Fibroblast of skin of right biceps (primary cell): ENCODE measurements around the gene GKN2.
A peak's percentile ranks its signal among the peaks of the same experiment; 100 is the strongest.
"Not testable (repeated sequence)": the region's sequence is repeated elsewhere in the genome, so short reads cannot be mapped to it uniquely, and the experiment has no call there.

Experiments
- DNase-seq: peaks from one replicate; pipeline ENCODE4 v3.0.0-alpha.2; 2013

The GKN2 gene

DNA sequence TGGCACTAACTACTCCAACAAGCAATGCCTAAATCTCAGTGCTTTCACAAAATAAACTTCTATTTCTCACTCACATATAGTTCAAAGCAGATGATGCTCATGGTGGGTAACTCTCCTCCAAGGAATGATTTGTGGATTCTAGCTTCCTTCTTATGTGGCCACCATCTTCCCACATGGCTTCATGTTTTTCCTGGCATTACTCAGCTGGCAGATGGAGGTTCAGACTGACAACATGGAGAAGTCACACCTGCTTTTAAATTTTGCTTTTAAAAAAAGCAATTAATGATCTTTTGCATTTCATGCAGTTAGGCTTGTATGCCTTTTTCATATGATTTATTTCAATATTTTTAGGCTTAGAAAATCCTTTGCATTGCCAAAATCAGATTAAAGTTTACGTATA, 6.3 kb upstream of the GKN2 start:
- no peak for DNase-seq

DNA sequence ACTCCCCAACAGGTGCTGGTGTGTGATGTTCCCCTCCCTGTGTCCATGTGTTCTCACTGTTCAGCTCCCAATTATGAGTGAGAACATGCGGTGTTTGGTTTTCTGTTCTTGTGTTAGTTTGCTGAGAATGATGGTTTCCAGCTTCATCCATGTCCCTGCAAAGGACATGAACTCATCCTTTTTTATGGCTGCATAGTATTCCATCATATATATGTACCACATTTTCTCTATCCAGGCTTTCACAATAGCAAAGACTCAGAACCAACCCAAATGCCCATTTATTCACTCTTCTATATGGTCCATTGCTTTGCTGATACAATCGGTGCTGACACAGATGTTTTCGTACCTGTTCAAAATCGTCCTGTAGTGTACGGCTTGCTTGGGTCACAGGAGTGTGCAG, 2.7 kb upstream of the GKN2 start:
- not testable (repeated sequence) for DNase-seq

DNA sequence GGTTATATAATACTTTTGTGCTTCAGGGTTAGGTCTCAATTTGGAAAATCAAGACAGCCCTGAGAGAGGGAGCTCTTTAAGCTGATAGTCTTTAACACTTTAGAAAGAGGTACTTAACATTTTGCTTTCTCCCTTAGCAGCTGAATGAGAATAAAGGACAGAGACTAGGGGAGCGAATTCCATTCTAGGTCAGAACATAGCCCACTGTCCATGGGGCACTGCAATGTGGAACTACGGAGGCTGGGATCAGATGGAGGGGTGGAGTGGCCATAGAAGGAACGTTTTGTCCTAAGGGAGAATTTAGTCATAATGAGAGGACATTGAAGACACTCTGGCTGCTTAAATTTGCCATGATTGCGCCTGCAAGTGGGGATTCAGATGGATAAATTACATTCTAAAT, 794 bp downstream of the GKN2 start:
- DNase-seq = no peak

DNA sequence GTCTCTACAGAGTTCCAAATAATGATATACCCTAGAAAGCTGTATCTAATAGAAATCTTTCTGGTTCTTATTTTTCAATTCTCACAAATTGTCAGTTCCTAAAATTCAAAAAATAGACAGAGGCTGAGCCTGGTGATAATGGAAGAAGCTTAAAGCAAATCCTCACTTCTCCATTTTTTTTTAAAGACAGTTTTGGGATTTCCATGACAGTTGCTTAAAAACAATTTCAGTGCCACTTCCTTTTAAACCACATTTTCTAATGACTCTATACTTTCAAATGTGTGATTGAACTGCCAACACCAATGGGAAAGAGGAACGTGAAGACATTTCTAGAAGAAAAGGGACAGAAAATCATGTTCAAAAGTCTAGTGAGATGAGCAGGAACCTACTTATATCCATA, 4.0 kb downstream of the GKN2 start:
- no peak for DNase-seq

DNA sequence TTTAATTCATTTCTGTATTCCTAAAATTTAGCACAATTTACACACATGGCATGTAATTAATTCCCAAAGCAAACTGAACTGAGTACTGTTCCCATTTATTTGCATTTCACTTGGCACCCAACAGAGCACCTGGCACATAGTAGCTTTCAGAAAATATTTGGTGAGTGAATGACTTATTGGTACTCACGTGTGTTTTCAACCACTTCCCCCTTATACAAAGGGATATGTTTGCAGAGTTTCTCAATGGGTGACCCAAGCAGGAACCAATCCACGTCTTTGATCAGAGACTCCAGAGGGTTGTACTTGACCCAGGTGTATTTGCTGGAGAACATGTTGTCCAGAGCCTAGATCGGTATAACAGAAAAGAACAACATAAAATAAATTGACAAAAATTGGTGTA, 6.6 kb downstream of the GKN2 start:
- DNase-seq = no peak

DNA sequence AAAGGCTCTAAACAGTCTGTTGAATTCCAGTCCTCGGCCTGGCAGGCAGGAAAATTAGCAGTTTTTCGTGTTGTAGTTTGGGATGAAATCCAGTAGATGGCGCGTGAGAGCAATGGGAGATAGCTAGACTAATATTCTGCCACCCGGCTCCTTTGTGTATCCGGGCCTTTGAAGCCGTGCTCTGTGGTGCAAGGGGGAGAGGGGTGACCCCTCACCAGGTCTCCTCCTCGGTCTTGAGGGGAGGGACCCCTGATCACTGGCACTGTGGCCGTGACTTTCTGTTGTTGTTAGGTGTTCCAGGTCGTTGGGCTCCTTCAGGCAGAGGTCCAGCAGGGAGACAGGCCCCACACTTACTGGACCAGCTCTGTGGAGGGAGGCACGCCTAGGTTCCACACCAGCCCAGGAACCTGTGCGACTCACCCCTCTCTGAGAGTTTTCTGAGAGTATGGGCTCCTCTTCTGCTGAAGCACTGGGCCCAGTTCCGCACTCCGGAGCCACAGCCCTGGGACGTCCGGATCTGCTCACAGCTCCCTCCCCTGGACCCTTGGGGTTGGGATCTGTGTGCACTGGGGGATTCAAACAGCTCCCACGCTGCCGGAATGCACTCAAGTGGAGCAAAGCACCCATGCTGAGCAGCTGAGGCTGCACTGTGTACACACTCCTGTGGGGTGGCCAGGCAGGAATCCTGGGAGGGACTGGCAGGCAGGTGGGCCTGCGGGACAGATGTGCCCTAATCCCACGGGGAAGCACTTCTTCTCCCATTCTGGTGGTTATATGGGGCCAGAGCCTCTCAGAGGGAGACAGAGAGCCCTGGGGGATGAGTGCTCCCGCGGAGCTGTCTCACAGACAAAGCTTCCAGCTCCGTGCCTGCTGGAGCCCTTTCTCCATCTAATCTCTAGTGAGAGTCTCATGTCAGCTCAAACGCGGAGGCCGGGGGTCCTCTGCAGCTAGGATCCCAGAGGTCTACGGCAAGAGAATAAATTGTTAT, 8.8 kb downstream of the GKN2 start:
- DNase-seq = peak; percentile 66

DNA sequence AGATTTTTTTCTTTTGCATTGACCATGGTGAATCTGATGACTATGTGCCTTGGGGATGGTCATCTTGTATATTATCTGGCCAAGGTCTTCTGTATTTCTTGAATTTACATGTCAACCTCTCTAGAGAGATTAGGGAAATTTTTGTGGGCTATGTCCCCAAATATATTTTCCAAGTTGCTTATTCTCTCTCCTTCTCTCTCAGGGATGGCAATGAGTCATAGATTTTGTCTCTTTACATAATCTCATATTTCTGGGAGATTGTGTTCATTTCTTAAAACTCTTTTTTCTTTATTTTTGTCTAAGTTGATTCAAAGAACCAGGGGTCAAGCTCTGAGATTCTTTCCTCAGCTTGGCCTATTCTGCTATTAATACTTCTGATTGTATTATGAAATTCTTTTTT, 9.9 kb downstream of the GKN2 start:
- no peak for DNase-seq

DNA sequence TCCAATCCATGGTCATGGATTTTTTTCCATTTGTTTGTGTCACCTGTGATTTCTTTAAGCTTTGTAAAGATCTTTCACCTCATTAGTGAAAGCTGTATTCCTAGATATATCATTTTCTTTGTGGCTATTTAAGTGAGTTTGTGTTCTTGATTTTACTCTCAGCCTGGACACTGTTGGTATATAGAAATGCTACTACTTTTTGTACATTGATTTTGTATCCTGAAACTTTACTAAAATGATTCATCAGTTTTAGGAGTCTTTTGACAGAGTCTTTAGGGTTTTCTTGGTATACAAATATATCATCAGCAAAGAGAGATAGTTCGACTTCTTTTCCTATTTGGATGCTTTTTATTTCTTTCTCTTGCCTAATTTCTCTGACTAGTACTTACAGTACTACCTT, 12.3 kb downstream of the GKN2 start:
- no peak for DNase-seq

DNA sequence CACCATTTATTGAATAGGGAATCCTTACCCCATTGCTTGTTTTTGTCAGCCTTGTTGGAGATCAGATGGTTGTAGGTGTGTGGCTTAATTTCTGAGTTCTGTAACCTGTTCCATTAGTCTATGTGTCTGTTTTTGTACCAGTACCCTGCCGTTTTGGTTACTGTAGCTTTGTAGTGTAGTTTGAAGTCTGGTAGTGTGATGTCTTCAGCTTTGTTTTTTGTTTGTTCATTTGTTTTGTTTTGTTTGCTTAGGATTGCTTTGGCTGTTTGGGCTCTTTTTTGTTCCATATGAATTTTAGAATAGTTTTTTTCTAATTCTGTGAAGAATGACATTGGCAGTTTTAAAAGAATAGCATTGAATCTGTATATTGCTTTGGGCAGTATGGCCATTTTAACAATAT, 12.7 kb downstream of the GKN2 start:
- DNase-seq = no peak

DNA sequence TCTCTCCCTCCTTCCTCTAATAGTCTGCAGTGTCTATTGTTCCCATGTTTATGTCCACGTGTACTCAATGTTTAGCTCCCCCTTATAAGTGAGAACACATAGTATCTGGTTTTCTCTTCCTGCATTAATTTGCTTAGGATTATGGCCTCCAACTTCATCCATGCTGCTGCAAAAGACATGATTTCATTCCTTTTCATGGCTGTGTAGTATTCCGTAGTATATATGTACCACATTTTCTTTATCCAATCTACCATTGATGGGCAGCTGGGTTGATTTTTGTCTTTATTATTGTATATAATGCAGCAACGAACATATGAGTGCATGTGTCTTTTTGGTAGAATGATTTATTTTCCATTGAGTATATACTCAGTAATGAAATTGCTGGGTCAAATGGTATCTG, 13.8 kb downstream of the GKN2 start:
- no peak for DNase-seq

DNA sequence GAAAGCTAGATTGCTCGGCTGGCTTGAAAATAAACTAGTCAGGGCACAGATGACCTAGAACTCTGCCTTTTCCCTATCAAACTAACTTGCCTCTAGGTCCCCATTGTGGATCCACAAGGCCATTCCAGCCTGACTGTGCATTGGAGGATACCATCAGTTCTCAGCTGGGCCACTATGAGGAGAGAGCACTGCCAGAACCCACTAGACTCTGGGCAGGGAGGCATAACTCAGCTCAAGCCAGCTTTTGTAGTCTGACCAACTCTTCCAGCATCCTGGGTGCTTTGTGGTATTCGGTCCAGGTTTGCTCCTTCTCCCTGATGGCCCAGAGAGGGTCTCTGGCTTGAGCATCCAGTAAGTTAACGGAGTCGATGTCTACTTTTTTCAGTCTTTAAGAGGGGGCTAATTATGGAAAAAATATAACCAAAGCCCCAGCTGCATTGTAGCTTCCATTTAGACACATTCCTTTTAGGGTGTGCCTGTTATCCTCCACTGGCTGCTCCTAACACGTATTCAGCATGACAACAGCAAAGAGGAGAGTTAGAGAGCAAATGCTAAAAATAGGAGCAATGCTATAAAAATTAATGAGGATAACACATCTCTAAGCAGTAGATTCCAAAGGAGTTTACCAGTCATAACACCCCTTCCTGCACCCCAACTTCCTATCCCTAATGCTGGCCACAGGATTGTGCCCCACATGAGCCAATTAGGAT, 15.2 kb downstream of the GKN2 start:
- DNase-seq = no peak

DNA sequence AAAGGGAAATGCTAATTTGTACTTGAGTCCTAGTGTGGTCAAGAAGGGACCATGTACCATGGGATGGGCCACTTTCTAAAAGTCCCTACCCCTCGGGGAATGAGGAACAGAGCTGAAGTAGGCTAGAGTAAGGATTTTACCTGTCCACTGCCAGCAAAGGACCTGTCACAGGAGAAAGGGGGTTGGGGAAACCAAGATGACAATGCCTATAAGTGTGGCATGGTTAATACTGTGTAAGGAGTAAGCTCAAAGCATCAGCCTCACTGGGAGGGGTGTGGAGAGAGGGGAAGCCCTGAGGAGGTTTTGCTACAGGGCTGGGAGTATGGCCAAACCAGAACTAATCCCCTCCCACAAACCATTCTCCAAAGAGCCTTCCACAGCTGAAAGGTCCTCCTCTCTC, 15.8 kb downstream of the GKN2 start:
- peak; percentile 11 for DNase-seq

DNA sequence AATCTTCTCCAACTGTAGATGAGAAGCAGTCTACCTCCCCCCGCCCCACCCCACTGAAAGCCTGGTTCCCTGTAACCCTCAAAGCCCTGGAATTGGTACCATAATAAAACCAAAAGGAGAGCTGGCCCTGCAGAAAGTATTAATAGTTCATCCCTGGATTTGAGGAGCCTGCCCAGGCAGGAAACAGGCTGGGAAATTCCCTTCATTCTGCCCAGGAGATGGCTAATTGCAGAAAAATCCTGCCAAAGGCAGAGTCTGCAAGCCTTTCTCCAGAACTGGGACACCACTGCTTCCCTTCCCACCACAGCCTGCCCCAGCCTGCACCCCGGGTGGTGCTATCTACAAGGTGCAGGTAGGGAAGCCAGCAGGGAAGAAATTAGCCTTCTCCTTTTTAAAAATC, 16.3 kb downstream of the GKN2 start:
- DNase-seq = peak; percentile 64

DNA sequence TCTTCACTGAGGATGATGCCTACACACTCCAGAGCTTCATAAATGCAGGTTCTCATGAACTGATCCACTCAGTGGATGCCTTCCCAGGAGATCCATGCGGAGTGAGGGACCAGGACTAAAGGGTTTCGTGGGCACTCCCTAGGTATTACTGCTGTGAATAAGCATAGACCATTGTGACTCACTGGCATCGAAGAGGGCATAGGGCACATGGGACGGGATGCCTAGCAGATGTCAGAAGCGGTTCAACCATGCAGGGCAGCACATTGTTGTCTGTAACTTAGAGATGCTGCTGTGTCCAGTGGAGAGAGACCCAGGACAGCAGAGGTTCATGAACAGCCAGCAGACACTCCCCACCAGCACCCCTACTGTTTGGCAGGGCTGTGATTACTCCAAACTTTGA, 17.2 kb downstream of the GKN2 start:
- DNase-seq = no peak

DNA sequence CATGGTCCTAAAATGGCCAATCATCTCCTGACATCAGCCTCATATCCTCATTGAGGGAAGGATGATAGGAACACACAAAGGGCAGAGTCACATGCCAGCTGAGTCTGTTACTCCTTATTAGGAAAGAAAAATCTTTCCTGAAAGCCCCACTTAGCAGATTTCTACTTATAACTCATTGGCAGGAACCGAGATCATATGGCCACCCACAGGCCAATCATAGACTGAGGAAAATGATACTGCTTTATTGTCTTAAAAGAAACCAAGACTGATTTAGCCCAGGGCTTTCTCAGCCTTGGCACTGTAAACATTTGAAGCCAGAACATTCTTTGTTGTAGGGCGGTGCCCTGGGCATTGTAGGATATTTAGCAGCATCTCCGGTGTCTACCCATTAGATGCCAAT, 18.7 kb downstream of the GKN2 start:
- DNase-seq = no peak

DNA sequence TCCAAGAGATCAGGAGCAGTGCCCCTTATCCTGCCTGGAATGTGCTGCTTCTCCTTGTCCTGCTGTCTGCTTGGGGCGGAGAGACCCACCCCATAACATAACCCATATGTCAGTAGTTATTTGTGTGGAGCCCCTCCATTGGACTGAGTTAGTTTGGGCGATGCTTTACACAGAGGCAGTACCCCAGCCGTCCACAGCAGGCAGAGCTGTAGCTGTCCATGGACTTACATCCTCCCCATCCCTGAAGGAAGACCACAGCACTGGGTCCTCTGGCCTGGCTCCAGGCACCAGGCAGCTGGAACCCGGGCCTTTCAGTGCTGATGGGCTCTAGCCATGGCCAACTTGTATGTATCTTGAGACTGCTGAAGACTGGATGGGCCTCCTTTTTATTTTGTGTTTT, 20.3 kb downstream of the GKN2 start:
- DNase-seq = no peak

DNA sequence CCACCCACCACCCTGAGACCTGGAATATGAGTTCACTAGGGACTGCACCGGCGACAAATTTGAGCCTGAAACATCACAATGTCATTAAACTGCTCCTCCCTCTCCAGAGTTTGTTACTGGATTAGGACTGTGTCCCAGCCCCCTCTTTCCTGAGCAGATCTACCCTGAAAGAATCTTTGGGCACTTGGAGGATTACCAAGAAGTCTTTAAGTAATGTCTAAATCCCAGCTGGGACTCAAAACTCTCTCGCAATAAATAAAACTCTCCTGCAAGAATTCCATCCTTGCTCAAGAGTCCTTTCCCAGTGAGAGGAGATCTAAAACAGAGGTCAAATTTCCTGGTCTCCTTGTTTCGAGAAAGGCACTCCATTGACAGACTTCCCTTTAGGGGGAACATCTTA, 20.9 kb downstream of the GKN2 start:
- peak; percentile 64 for DNase-seq

DNA sequence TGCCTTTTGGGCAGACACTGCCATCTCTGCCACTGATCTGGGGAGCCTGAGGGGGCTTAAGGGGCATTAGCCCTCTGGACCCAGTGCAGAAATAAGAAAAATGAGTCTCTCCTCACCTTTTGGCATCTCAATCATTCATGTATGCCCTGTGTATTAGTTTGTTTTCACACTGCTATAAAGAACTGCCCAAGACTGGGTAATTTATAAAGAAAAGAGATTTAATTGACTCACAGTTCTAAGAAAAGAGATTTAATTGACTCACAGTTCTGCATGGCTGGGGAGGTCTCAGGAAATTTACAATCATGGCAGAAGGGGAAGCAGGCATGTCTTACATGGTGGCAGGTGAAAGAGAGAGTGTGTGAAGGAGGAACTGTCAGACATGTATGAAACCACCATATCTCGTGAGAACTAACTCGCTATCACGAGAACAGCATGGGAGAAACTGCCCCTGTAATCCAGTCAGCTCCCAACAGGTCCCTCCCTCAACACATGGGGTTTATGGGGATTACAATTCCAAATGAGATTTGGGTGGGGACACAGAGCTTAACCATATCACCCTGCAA, 21.5 kb downstream of the GKN2 start:
- no peak for DNase-seq

DNA sequence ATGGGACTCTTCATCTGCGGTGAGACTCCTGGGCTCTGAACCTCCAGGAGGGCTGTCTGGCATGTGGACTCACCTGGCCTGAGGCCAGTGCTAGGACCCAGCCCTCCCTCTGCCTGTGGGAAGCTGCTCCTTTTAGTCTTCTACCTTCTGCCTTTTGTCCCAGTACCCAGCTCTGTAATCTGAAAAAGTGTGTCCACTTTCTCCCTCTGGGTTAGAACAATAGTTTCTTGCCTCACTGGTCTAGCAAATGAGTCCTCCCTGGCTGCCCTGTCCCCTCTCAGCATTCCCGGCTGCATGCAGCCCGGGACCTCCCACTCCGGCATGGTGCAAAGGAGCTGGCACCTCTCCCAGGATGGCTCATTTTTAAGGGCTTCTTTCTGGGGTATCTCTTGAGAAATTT, 25.9 kb downstream of the GKN2 start:
- no peak for DNase-seq

DNA sequence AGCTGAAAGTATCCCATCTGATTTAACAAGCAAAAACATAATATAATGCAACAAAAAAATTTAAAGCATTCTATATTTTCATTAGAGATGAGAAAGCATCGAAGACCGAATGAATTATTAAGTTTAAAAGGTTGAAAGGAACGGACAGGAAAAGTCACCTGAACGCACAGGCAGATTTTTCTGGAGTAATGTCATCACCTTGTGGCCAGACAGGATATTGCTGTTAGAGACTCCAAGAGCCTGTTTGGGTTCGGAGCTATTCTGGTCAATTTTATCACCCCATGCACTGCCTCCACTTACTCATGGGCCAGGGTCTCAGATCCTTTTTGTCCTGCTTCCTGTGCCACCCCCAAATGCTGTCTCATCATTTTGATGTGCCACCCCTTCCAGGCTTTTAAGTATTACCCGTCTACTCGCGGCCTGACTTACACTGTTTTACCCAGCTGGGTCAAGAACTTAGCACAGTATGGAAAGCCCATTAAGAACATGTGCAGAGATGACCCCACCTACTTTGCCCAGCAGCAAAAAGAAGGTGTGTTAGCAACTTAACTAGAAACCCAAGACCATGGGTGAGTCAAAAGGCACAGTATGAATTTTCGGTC, 27.3 kb downstream of the GKN2 start:
- peak; percentile 28 for DNase-seq

DNA sequence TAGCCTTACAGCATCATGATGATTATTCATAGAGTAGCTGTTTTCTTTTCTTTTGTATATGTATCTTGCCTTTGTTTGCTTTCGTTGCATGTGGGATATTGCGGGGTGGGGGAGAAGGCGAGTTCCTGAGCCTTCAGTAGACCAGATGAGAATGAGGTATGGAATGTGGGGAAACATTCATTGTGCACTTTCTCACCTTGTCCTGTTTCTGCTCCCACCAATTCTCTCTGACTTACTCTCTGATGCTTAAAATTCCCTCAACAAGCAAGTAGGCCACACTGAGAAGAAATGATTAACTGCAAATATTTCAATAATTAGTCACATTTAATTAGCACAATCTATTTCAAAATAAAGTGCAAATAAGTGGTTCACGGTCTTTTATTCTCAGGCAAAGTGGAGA, 31.0 kb downstream of the GKN2 start:
- DNase-seq = peak; percentile 39

DNA sequence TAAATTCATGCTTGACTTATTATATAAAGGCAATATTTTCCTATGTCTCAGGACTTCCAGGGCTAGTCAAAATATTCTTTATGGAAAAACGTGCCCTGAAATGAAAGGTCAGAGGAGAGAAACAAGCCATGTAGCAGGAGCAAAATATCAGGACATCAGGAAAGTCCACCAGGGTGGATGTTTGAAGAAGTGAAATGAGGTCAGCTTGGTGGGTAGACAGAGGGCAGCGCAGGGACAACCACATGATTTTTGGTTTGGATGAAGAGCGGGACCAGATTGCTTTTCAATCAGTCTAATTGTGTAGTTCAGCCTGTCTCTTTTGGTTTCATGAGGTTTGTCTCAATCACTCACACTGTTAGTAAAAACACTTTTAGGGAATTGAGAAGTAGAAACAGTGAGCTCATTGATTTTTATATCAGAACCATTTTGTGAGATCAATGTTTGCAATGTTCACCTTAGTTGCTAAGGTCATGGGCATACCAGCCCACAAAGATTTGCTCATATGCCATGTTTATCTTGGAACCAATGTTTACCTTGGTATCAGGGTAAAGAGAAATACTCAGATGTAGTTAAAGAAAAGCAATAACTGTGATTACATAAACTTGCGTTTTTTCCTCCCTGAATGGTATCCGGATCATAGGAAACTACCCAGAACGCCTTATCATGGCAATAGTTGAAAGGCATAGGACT, 32.1 kb downstream of the GKN2 start:
- DNase-seq = no peak

DNA sequence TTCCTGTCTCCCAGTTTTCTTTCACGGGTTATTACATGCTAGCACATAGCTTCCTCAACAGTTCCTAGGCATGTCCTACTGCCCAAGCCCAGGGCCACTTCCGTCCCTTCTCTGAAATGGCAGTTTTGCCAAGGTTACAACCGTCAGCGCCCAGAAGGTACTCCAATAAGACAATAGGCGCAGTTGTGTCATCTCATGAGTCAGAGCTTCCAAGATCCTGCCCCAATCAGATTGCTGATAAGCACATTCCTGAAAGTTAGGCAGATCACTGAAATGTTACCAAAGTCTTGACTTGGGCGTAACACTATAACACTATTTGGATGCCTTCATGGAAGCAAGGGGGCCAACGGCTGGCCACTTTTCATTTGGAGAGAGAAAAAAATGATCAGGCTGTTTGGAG, 34.2 kb downstream of the GKN2 start:
- no peak for DNase-seq
